HG03025 (cell line): Measurements from ENCODE around the gene DPF1.
"Not testable (repeated sequence)": the region's sequence is repeated elsewhere in the genome, so short reads cannot be mapped to it uniquely, and the experiment has no call there.

Experiments
- ATAC-seq: cut with Tn5 transposase; IDR thresholded peaks from one replicate; pipeline ENCODE4 v1.9.1; 2021; ENCODE audit warnings: mild to moderate bottlenecking, moderate library complexity; ENCODE audit not compliant: unreplicated experiment, low FRiP score

The DPF1 gene

GRCh38 chr19:38250821-38251563 is 27.0 kb upstream of the DPF1 start:
- ATAC-seq: no peak

GRCh38 chr19:38250428-38250820 is 26.4 kb upstream of the DPF1 start:
- no peak for ATAC-seq

- no peak for ATAC-seq
Measured at GRCh38 chr19:38248421-38248820, 24.4 kb upstream of the DPF1 start.

- no peak for ATAC-seq
Measured at GRCh38 chr19:38247734-38248268, 23.8 kb upstream of the DPF1 start.

- no peak for ATAC-seq
Measured at GRCh38 chr19:38247126-38247525, 23.1 kb upstream of the DPF1 start.

GRCh38 chr19:38245826-38246498 is 21.9 kb upstream of the DPF1 start:
- no peak for ATAC-seq

GRCh38 chr19:38243279-38243673 is 19.3 kb upstream of the DPF1 start:
- no peak for ATAC-seq

GRCh38 chr19:38239816-38240215 is 15.8 kb upstream of the DPF1 start:
- ATAC-seq: no peak

GRCh38 chr19:38234615-38235014 is 10.6 kb upstream of the DPF1 start:
- ATAC-seq: no peak

GRCh38 chr19:38233740-38234251 is 9.8 kb upstream of the DPF1 start:
- no peak for ATAC-seq

- ATAC-seq: no peak
Measured at GRCh38 chr19:38231918-38232317, 7.9 kb upstream of the DPF1 start.

- ATAC-seq: not testable (repeated sequence)
Measured at GRCh38 chr19:38230506-38231133, 6.6 kb upstream of the DPF1 start.

GRCh38 chr19:38229585-38230073 is 5.6 kb upstream of the DPF1 start:
- no peak for ATAC-seq

- no peak for ATAC-seq
Measured at GRCh38 chr19:38228491-38229439, 4.7 kb upstream of the DPF1 start.

- ATAC-seq: no peak
Measured at GRCh38 chr19:38228005-38228377, 4.0 kb upstream of the DPF1 start.

GRCh38 chr19:38227287-38228004 is 3.4 kb upstream of the DPF1 start:
- ATAC-seq: no peak

GRCh38 chr19:38224863-38225218 is 819 bp upstream of the DPF1 start:
- ATAC-seq: not testable (repeated sequence)

GRCh38 chr19:38223617-38224013 is 407 bp downstream of the DPF1 start:
- no peak for ATAC-seq

GRCh38 chr19:38223119-38223523 is 901 bp downstream of the DPF1 start:
- ATAC-seq: no peak
